ENCODE results near the gene GMCL2.

DNA sequence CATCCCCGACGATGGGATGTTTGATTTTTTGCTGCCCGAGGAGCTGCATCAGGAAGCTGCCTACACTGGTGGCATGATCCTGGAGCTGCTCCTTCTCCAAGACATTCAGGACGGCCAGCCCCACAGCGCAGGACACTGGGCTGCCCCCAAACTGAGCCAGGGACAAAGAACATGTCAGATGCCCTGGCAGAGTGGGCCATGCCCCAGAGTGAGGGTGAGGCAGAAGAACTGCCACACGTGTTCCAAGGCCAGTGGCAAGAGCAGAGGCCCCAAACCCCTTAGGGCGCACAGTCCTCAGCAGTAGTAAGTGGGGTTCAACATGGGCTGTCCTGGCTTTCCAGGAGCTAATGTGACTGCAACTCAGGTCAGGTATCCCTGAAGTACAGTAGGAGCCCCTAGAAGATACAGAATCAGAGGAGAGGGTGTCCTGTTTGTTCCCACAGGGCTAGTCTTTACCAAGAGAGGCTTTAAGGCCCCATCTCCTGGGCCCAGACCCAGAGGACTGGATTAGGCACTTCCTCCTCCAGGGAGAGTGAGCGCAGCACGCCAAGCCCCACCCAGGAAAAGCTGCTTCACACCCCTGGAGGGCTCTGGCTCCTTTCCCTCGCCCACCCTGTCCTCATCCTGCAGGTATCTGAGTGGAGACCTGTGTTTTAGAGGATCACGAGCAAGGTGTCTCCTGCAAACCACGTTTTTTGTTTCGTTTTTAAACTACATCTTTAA, 28.3 kb upstream of the GMCL2 start:
- TF ChIP-seq JUND (IDR thresholded peaks at IDR 0.05), result no peak
- no peak for TF ChIP-seq TAF1 (IDR thresholded peaks at IDR 0.05; ENCODE audit: borderline replicate concordance, low read depth, low read length)
- no peak for TF ChIP-seq EZH2phosphoT487 (IDR thresholded peaks at IDR 0.05; ENCODE audit: borderline replicate concordance, low read depth)
- TF ChIP-seq, protein P1, sequence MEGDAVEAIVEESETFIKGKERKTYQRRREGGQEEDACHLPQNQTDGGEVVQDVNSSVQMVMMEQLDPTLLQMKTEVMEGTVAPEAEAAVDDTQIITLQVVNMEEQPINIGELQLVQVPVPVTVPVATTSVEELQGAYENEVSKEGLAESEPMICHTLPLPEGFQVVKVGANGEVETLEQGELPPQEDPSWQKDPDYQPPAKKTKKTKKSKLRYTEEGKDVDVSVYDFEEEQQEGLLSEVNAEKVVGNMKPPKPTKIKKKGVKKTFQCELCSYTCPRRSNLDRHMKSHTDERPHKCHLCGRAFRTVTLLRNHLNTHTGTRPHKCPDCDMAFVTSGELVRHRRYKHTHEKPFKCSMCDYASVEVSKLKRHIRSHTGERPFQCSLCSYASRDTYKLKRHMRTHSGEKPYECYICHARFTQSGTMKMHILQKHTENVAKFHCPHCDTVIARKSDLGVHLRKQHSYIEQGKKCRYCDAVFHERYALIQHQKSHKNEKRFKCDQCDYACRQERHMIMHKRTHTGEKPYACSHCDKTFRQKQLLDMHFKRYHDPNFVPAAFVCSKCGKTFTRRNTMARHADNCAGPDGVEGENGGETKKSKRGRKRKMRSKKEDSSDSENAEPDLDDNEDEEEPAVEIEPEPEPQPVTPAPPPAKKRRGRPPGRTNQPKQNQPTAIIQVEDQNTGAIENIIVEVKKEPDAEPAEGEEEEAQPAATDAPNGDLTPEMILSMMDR (IDR thresholded peaks at IDR 0.05), result no peak
- TF ChIP-seq RCOR1 (IDR thresholded peaks at IDR 0.05; ENCODE audit: low read length), result no peak
- TF ChIP-seq EP300 (IDR thresholded peaks at IDR 0.05; ENCODE audit: borderline replicate concordance in 1 of 2, low read depth in 1 of 2, low read length in 1 of 2), result no peak
- no peak for TF ChIP-seq POLR2AphosphoS5 (IDR thresholded peaks at IDR 0.05; ENCODE audit: low read depth, low read length)
- TF ChIP-seq MEF2A (IDR thresholded peaks at IDR 0.05; ENCODE audit: borderline replicate concordance, low read depth), result no peak
- TF ChIP-seq SMC3 (IDR thresholded peaks at IDR 0.05; ENCODE audit: low read depth, low read length), result no peak
- TF ChIP-seq RAD21 (IDR thresholded peaks at IDR 0.05; ENCODE audit: low read length), result no peak
- TF ChIP-seq NRF1 (IDR thresholded peaks at IDR 0.05; ENCODE audit: low read depth, low read length), result no peak
- TF ChIP-seq, protein P2, sequence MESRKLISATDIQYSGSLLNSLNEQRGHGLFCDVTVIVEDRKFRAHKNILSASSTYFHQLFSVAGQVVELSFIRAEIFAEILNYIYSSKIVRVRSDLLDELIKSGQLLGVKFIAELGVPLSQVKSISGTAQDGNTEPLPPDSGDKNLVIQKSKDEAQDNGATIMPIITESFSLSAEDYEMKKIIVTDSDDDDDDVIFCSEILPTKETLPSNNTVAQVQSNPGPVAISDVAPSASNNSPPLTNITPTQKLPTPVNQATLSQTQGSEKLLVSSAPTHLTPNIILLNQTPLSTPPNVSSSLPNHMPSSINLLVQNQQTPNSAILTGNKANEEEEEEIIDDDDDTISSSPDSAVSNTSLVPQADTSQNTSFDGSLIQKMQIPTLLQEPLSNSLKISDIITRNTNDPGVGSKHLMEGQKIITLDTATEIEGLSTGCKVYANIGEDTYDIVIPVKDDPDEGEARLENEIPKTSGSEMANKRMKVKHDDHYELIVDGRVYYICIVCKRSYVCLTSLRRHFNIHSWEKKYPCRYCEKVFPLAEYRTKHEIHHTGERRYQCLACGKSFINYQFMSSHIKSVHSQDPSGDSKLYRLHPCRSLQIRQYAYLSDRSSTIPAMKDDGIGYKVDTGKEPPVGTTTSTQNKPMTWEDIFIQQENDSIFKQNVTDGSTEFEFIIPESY (IDR thresholded peaks at IDR 0.05; ENCODE audit: borderline replicate concordance, low read depth), result no peak
- TF ChIP-seq, protein P3, sequence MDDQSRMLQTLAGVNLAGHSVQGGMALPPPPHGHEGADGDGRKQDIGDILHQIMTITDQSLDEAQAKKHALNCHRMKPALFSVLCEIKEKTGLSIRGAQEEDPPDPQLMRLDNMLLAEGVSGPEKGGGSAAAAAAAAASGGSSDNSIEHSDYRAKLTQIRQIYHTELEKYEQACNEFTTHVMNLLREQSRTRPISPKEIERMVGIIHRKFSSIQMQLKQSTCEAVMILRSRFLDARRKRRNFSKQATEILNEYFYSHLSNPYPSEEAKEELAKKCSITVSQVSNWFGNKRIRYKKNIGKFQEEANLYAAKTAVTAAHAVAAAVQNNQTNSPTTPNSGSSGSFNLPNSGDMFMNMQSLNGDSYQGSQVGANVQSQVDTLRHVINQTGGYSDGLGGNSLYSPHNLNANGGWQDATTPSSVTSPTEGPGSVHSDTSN (IDR thresholded peaks at IDR 0.05), result no peak
